ENCODE data around the gene PRDM15. TPM values are rescaled to one million over a fixed set of nuclear protein-coding genes. Genes with fewer than 3 reads are reported as not detected.

The PRDM15 gene
- total RNA-seq, 1 experiment from 2014 or later: 9.9 TPM

DNA sequence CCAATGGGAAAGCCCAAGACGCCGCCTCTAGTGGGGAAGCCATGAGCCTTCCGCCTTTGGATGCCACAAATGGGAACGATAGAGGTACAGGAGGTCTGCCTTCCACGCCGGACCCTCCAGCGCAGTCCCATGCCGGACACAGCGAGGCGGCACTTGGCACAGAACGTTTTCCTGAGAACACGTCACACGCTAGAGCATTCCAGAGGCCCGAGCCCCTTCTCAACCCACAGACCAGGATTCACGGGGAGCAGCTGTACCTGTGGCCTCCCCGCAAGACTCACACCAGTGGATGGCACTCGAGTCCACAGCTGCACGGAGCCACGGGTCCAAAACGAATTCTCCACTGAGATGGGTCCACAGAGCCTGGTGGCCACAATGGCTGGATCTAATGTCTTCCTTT is 80.8 kb downstream of the PRDM15 start:
- Histone ChIP-seq H3K23me2 (ENCODE audit: insufficient read length, low read depth, low read length, poor library complexity, severe bottlenecking) (no peaks in the 10 kb centered on the region), H3K4ac (ENCODE audit: low read depth, low read length) (no peak overlapping the region), H2BK20ac (ENCODE audit: low read depth, low read length, poor library complexity, severe bottlenecking) (no peak overlapping the region), H2BK15ac (ENCODE audit: low read depth, low read length) (no peak overlapping the region), H3K4me1 (ENCODE audit: insufficient read depth, low read length) (no peaks in the 10 kb centered on the region), H4K5ac (ENCODE audit: insufficient read length, low read depth, low read length) (no peak overlapping the region), H2BK12ac (ENCODE audit: insufficient read length, low read depth, low read length) (no peak overlapping the region), H4K8ac (replicated peaks; ENCODE audit: insufficient read length, low read depth, low read length) (no peak overlapping the region), H2BK5ac (ENCODE audit: insufficient read length, low read length) (no peak overlapping the region), H4K91ac (ENCODE audit: insufficient read length, low read depth, low read length) (no peak overlapping the region), H2AK5ac (ENCODE audit: insufficient read length, low read length) (no peak overlapping the region), H3K9me3 (ENCODE audit: control insufficient read depth, low read depth, low read length) (no peaks in the 10 kb centered on the region), H3T11ph (ENCODE audit: low read length) (no peak overlapping the region), H4K20me1 (ENCODE audit: control insufficient read depth, insufficient read depth, insufficient read length) (no peaks in the 10 kb centered on the region), H3K79me1 (ENCODE audit: insufficient read depth, low read depth, low read length, poor library complexity, severe bottlenecking) (no peaks in the 10 kb centered on the region), H3K27me3 (ENCODE audit: insufficient read depth, low read length) (no peaks in the 10 kb centered on the region), H2AFZ (ENCODE audit: low read length) (no peak overlapping the region), H3K4me2 (ENCODE audit: insufficient read depth, insufficient read length, low read length) (no peak overlapping the region), H3K18ac (ENCODE audit: insufficient read length, low read depth, low read length) (no peak overlapping the region), H3K79me2 (ENCODE audit: insufficient read depth, low read length) (0 out of 2 replicates have a peak, but pooled peaks cover 2% of the 10 kb centered on the region), H3K56ac (ENCODE audit: insufficient read length, low read depth, low read length) (no peak overlapping the region), H2BK120ac (ENCODE audit: low read depth, low read length, poor library complexity, severe bottlenecking) (no peak overlapping the region), H3K9ac (ENCODE audit: extremely low read depth, insufficient read length, low read length) (no peak overlapping the region), H3K23ac (ENCODE audit: insufficient read length, low read depth, low read length) (no peak overlapping the region), H3K27ac (ENCODE audit: insufficient read length, low read depth, low read length) (no peak overlapping the region), H3K14ac (ENCODE audit: insufficient read depth, low read length) (no peak overlapping the region)
- H3K36me3 Mint-ChIP-seq (ENCODE audit: insufficient read depth in 1 of 3, low read depth in 3 of 3): peaks cover 13 to 50% (median 41%) of the 10 kb centered on the region in 3 experiments
- no peak for DNase-seq
- peaks cover 3% of the 10 kb centered on the region for H3K27me3 Mint-ChIP-seq (ENCODE audit: low read depth)
- TF ChIP-seq, protein P1, sequence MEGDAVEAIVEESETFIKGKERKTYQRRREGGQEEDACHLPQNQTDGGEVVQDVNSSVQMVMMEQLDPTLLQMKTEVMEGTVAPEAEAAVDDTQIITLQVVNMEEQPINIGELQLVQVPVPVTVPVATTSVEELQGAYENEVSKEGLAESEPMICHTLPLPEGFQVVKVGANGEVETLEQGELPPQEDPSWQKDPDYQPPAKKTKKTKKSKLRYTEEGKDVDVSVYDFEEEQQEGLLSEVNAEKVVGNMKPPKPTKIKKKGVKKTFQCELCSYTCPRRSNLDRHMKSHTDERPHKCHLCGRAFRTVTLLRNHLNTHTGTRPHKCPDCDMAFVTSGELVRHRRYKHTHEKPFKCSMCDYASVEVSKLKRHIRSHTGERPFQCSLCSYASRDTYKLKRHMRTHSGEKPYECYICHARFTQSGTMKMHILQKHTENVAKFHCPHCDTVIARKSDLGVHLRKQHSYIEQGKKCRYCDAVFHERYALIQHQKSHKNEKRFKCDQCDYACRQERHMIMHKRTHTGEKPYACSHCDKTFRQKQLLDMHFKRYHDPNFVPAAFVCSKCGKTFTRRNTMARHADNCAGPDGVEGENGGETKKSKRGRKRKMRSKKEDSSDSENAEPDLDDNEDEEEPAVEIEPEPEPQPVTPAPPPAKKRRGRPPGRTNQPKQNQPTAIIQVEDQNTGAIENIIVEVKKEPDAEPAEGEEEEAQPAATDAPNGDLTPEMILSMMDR (conservative IDR thresholded peaks at IDR 0.05): no peak
- H3K4me3 Mint-ChIP-seq: no peak overlapping the region
- WGBS (ENCODE audit: extremely low coverage, insufficient read length, low lambda C conversion rate): no CpG with 5 or more reads among the region's 20 CpGs
- H3K9me3 Mint-ChIP-seq: peaks cover 6 to 12% of the 10 kb centered on the region in 2 experiments
- H3K4me1 Mint-ChIP-seq: peaks cover 14 to 15% of the 10 kb centered on the region in 2 experiments
- H3K27ac Mint-ChIP-seq: no peak overlapping the region

All from H9 (cell line).